HepG2 (cell line): ENCODE data around the gene TUBB2B. TPM values are rescaled to one million over a fixed set of nuclear protein-coding genes. Genes with fewer than 3 reads are reported as not detected.

Experiments
- ARNT2 ChIP-seq: sonication (generic); formaldehyde crosslinking; IDR thresholded peaks from 2 replicates; pipeline ENCODE4 v1.8.0; 2022; ENCODE audit warnings: mild to moderate bottlenecking, low read depth, missing genetic modification reagents, moderate library complexity
- DRAP1 ChIP-seq: IDR thresholded peaks from 2 replicates; pipeline ENCODE4 v1.6.1; 2016; ENCODE audit warnings: missing genetic modification reagents, missing compliant biosample characterization
- FOXC1 ChIP-seq: sonication (generic); formaldehyde crosslinking; IDR thresholded peaks from 2 replicates; pipeline ENCODE4 v1.8.0; 2022; ENCODE audit warnings: mild to moderate bottlenecking, missing genetic modification reagents, borderline replicate concordance
- GFI1 ChIP-seq: sonication (generic); formaldehyde crosslinking; IDR thresholded peaks from 2 replicates; pipeline ENCODE4 v1.5.0; 2020; ENCODE audit warnings: missing genetic modification reagents, mild to moderate bottlenecking, borderline replicate concordance
- HNF4G ChIP-seq, 2 experiments: sonication (generic) in 1 of 2; formaldehyde crosslinking in 1 of 2; IDR thresholded peaks; 2 replicates each; pipeline versions ENCODE4 v1.4.0 to v1.6.1; 2011 to 2020; ENCODE audit warnings: borderline replicate concordance in 2 of 2, low read depth in 2 of 2, mild to moderate bottlenecking in 2 of 2, low read length in 1 of 2, missing genetic modification reagents in 1 of 2, moderate library complexity in 1 of 2
- HNRNPK ChIP-seq: fragments of 200-400 bp; formaldehyde crosslinking; IDR thresholded peaks from 2 replicates; pipeline ENCODE4 v1.6.1; 2018; ENCODE audit warnings: low read length, low read depth, moderate library complexity, mild to moderate bottlenecking; ENCODE audit not compliant: poor library complexity, severe bottlenecking
- KAT8 ChIP-seq: IDR thresholded peaks from 2 replicates; pipeline ENCODE4 v1.6.1; 2016; ENCODE audit warnings: missing genetic modification reagents, missing compliant biosample characterization
- MAFK ChIP-seq, 2 experiments: IDR thresholded peaks in 1 of 2; conservative IDR thresholded peaks in 1 of 2; 2 replicates each; pipeline ENCODE4 v1.6.1; 2011; ENCODE audit warnings: improper control_type of control experiment in 2 of 2, low read length in 2 of 2
- RXRA ChIP-seq: sonication (generic); formaldehyde crosslinking; IDR thresholded peaks from 2 replicates; pipeline ENCODE4 v1.5.1; 2020; ENCODE audit warnings: missing genetic modification reagents
- RXRB ChIP-seq: IDR thresholded peaks from 2 replicates; pipeline ENCODE4 v1.6.1; 2016; ENCODE audit warnings: borderline replicate concordance, missing genetic modification reagents, missing compliant biosample characterization
- SRY ChIP-seq: sonication (generic); formaldehyde crosslinking; IDR thresholded peaks from 2 replicates; pipeline ENCODE4 v1.8.0; 2022; ENCODE audit warnings: mild to moderate bottlenecking, missing genetic modification reagents
- THAP9 ChIP-seq: sonication (generic); formaldehyde crosslinking; IDR thresholded peaks from 2 replicates; pipeline ENCODE4; 2020; ENCODE audit warnings: missing genetic modification reagents, mild to moderate bottlenecking, borderline replicate concordance
- ZEB1 ChIP-seq: IDR thresholded peaks from 2 replicates; pipeline ENCODE4 v1.6.1; 2012; ENCODE audit warnings: mild to moderate bottlenecking, low read depth, inconsistent platforms; ENCODE audit not compliant: insufficient replicate concordance
- ZNF12 ChIP-seq: sonication (generic); formaldehyde crosslinking; IDR thresholded peaks from 2 replicates; pipeline ENCODE4 v1.5.0; 2020; ENCODE audit warnings: missing genetic modification reagents
- ZNF225 ChIP-seq: sonication (generic); formaldehyde crosslinking; IDR thresholded peaks from 2 replicates; pipeline ENCODE4 v1.4.0; 2020; ENCODE audit warnings: mild to moderate bottlenecking, missing genetic modification reagents
- ZNF235 ChIP-seq: sonication (generic); formaldehyde crosslinking; IDR thresholded peaks from 2 replicates; pipeline ENCODE4 v1.8.1; 2023; ENCODE audit warnings: mild to moderate bottlenecking, missing genetic modification reagents, borderline replicate concordance
- ZNF451 ChIP-seq: sonication (generic); formaldehyde crosslinking; IDR thresholded peaks from 2 replicates; pipeline ENCODE4 v1.5.0; 2020; ENCODE audit warnings: mild to moderate bottlenecking, missing genetic modification reagents
- ZNF543 ChIP-seq: sonication (generic); formaldehyde crosslinking; IDR thresholded peaks from 2 replicates; pipeline ENCODE4 v1.4.0; 2020; ENCODE audit warnings: mild to moderate bottlenecking, missing genetic modification reagents
- ZNF589 ChIP-seq: sonication (generic); formaldehyde crosslinking; conservative IDR thresholded peaks from 2 replicates; pipeline ENCODE4 v1.8.0; 2022; ENCODE audit warnings: mild to moderate bottlenecking, moderate library complexity, missing genetic modification reagents
- ZNF614 ChIP-seq: IDR thresholded peaks from 2 replicates; pipeline ENCODE4 v1.6.1; 2018; ENCODE audit warnings: missing biosample characterization, missing genetic modification reagents, inconsistent platforms, borderline replicate concordance
- ZNF660 ChIP-seq: sonication (generic); formaldehyde crosslinking; IDR thresholded peaks from 2 replicates; pipeline ENCODE4 v1.5.1; 2020; ENCODE audit warnings: mild to moderate bottlenecking, low read depth, missing genetic modification reagents, borderline replicate concordance
- polyA plus RNA-seq, 8 experiments: library from polyadenylated mRNA; depleted of rRNA in 3 of 8; stranded (reverse) in 7 of 8; unstranded in 1 of 8; fragments of >200 nt; fragmentation: Illumina TruSeq in 4 of 8; extraction: Trizol in 4 of 8; gene quantifications; 2 replicates each; pipeline versions ENCODE4 v1.2.1 to v1.2.3, GENCODE V29; 2011 to 2016; ENCODE audit warnings: low read depth in 4 of 8, missing spikeins in 1 of 8, mixed read lengths in 1 of 8; ENCODE audit not compliant: insufficient read depth in 1 of 8
- total RNA-seq, 5 experiments: library from RNA; depleted of rRNA; stranded (reverse); fragments of >200 nt; fragmentation: Illumina TruSeq; extraction: Trizol; gene quantifications; 2 replicates each; pipeline ENCODE4 v1.2.3, GENCODE V29; 2016; ENCODE audit warnings: low read depth in 1 of 5
- TF ChIP-seq, protein P1 (sequence below): sonication (generic); formaldehyde crosslinking; IDR thresholded peaks from 2 replicates; pipeline ENCODE4 v1.4.0; 2020; ENCODE audit warnings: missing genetic modification reagents
- TF ChIP-seq, protein P2 (sequence below), 2 experiments: sonication (generic) in 1 of 2; formaldehyde crosslinking in 1 of 2; IDR thresholded peaks; 2 replicates each; pipeline versions ENCODE4 v1.4.0 to v1.6.1; 2018 to 2020; ENCODE audit warnings: missing genetic modification reagents in 2 of 2, borderline replicate concordance in 1 of 2, low read depth in 1 of 2, mild to moderate bottlenecking in 1 of 2, missing biosample characterization in 1 of 2

The TUBB2B gene
- total and polyA plus RNA-seq, 2 of the 13 experiments (the other 11 are each of a cell fraction or from before 2014, with no cell fraction given): 10.3 to 23.6 TPM

GRCh38 chr6:3259491-3259958 lies 32.1 kb upstream of the TUBB2B start (continued):
- TF ChIP-seq GFI1 (CRISPR knock-in tag) (no peak), HNRNPK (no peak), ARNT2 (no peak), SRY (0 out of 2 replicates have a peak, but pooled peaks have one; percentile 8), ZNF12 (CRISPR knock-in tag) (peak; percentile 61; the same call in 1 of the 2 replicates), ZNF225 (CRISPR knock-in tag) (peak; percentile 55; the same call in 1 of the 2 replicates), ZNF451 (0 out of 2 replicates have a peak, but pooled peaks have one; percentile 27), ZEB1 (no peak), ZNF589 (CRISPR knock-in tag) (no peak), ZNF543 (CRISPR knock-in tag) (no peak; the same call in 1 of the 2 replicates), ZNF660 (CRISPR knock-in tag) (no peak), HNF4G (IDR thresholded peaks at IDR 0.05; ENCODE audit: borderline replicate concordance, low read depth, low read length) (no peak), HNF4G (CRISPR knock-in tag; IDR thresholded peaks at IDR 0.05; ENCODE audit: borderline replicate concordance, low read depth) (0 out of 2 replicates have a peak, but pooled peaks have one; percentile 49), THAP9 (peak; percentile 21; the same call in 1 of the 2 replicates), ZNF235 (CRISPR knock-in tag) (no peak), ZNF614 (0 out of 2 replicates have a peak, but pooled peaks have one; percentile 45), KAT8 (CRISPR knock-in tag) (0 out of 2 replicates have a peak, but pooled peaks have one; percentile 30), RXRA (peak; percentile 50; the same call in 1 of the 2 replicates), MAFK (conservative IDR thresholded peaks at IDR 0.05 in 1 of 2, IDR thresholded peaks at IDR 0.05 in 1 of 2; ENCODE audit: low read length in 2 of 2) (no peak), FOXC1 (CRISPR knock-in tag) (no peak), RXRB (CRISPR knock-in tag) (peak; percentile 28; the same call in 1 of the 2 replicates), DRAP1 (peak; percentile 36; the same call in 1 of the 2 replicates)
- TF ChIP-seq, protein P1, sequence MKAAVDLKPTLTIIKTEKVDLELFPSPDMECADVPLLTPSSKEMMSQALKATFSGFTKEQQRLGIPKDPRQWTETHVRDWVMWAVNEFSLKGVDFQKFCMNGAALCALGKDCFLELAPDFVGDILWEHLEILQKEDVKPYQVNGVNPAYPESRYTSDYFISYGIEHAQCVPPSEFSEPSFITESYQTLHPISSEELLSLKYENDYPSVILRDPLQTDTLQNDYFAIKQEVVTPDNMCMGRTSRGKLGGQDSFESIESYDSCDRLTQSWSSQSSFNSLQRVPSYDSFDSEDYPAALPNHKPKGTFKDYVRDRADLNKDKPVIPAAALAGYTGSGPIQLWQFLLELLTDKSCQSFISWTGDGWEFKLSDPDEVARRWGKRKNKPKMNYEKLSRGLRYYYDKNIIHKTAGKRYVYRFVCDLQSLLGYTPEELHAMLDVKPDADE: 0 out of 2 replicates have a peak, but pooled peaks have one; percentile 6
- TF ChIP-seq, protein P2, sequence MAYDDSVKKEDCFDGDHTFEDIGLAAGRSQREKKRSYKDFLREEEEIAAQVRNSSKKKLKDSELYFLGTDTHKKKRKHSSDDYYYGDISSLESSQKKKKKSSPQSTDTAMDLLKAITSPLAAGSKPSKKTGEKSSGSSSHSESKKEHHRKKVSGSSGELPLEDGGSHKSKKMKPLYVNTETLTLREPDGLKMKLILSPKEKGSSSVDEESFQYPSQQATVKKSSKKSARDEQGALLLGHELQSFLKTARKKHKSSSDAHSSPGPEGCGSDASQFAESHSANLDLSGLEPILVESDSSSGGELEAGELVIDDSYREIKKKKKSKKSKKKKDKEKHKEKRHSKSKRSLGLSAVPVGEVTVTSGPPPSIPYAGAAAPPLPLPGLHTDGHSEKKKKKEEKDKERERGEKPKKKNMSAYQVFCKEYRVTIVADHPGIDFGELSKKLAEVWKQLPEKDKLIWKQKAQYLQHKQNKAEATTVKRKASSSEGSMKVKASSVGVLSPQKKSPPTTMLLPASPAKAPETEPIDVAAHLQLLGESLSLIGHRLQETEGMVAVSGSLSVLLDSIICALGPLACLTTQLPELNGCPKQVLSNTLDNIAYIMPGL (CRISPR knock-in tag; IDR thresholded peaks at IDR 0.05; ENCODE audit: borderline replicate concordance in 1 of 2, low read depth in 1 of 2): no peak; a peak in 1 of 4 replicates
